Endothelial cell of hepatic sinusoid (primary cell): ENCODE results near the gene COQ5.
"Not testable (repeated sequence)": the region's sequence is repeated elsewhere in the genome, so short reads cannot be mapped to it uniquely, and the experiment has no call there.

Source experiments
- in situ Hi-C: cut with HindIII; loops from 2 replicates; pipeline ENCODE4 v1.10.0; 2017; ENCODE audit warnings: low sequenced_read_pairs

Gene COQ5

GRCh38 chr12:120529641-120530417 is 871 bp upstream of the COQ5 start:
- in situ Hi-C loops = no loop called here

GRCh38 chr12:120522568-120522967 is 6.4 kb downstream of the COQ5 start:
- in situ Hi-C loops = no loop called here

GRCh38 chr12:120519324-120519723 is 9.6 kb downstream of the COQ5 start:
- in situ Hi-C loops = not testable (repeated sequence)

GRCh38 chr12:120515496-120515895 is 13.5 kb downstream of the COQ5 start:
- in situ Hi-C loops = no loop called here

GRCh38 chr12:120514002-120514401 is 15.0 kb downstream of the COQ5 start:
- in situ Hi-C loops = no loop called here

GRCh38 chr12:120508537-120508936 is 20.4 kb downstream of the COQ5 start:
- in situ Hi-C loops = no loop called here

- in situ Hi-C loops = no loop called here
Measured at GRCh38 chr12:120504587-120504986, 24.4 kb downstream of the COQ5 start.

GRCh38 chr12:120500581-120500980 is 28.4 kb downstream of the COQ5 start:
- in situ Hi-C loops = no loop called here

- in situ Hi-C loops = loop anchor here (5.0 to 10.0 kb wide), 2 partner anchors 38 to 1466 kb away; no protein-coding TSS in a partner anchor
Measured at GRCh38 chr12:120498870-120499515, 30.0 kb downstream of the COQ5 start.

- in situ Hi-C loops = loop anchor here (5.0 to 10.0 kb wide), 2 partner anchors 40 to 1467 kb away; no protein-coding TSS in a partner anchor
Measured at GRCh38 chr12:120497524-120498150, 31.3 kb downstream of the COQ5 start.

GRCh38 chr12:120496413-120497340 is 32.3 kb downstream of the COQ5 start:
- in situ Hi-C loops = loop anchor here (5.0 to 10.0 kb wide), 2 partner anchors 41 to 1468 kb away; no protein-coding TSS in a partner anchor

- in situ Hi-C loops = loop anchor here (5.0 to 10.0 kb wide), 2 partner anchors 41 to 1469 kb away; no protein-coding TSS in a partner anchor
Measured at GRCh38 chr12:120495731-120496412, 33.1 kb downstream of the COQ5 start, which contains the start of gene DYNLL1. Gene DYNLL1, plus strand, starts transcription at chr12:120496113. Its CDS starts 309 bp downstream, at chr12:120496422.

- in situ Hi-C loops = loop anchor here (5.0 to 10.0 kb wide), 2 partner anchors 42 to 1470 kb away; no protein-coding TSS in a partner anchor
Measured at GRCh38 chr12:120495186-120495730, 33.7 kb downstream of the COQ5 start.

- in situ Hi-C loops = loop anchor here (5.0 to 10.0 kb wide), 2 partner anchors 91 to 1474 kb away; partner anchors contain the start of gene POP5
Measured at GRCh38 chr12:120490833-120491512, 38.0 kb downstream of the COQ5 start.

- in situ Hi-C loops = loop anchor here (5.0 to 10.0 kb wide), 2 partner anchors 92 to 1474 kb away; partner anchors contain the start of gene POP5
Measured at GRCh38 chr12:120490325-120490724, 38.6 kb downstream of the COQ5 start.

GRCh38 chr12:120489018-120489417 is 39.9 kb downstream of the COQ5 start:
- in situ Hi-C loops = no loop called here

- in situ Hi-C loops = no loop called here
Measured at GRCh38 chr12:120488057-120488640, 40.8 kb downstream of the COQ5 start.

GRCh38 chr12:120487552-120487951 is 41.4 kb downstream of the COQ5 start:
- in situ Hi-C loops = not testable (repeated sequence)
